SK-N-SH treated with all-trans-retinoic acid at 6 μM for 48 hours (cell line): Measurements from ENCODE around the gene TLR7.

Experiments used
- ATAC-seq: fragments of 200-7000 bp; cut with Tn5 transposase; 3 replicates; pipeline ENCODE4 v1.9.1; 2020; ENCODE audit warnings: mild to moderate bottlenecking, moderate library complexity
- ARNTL ChIP-seq: fragments of 450-650 bp; formaldehyde crosslinking; IDR thresholded peaks from 2 replicates; pipeline ENCODE4 v1.5.0; 2020; ENCODE audit warnings: low read depth, mild to moderate bottlenecking, moderate library complexity, borderline replicate concordance
- BACH2 ChIP-seq: fragments of 250-450 bp; sonication (Bioruptor Pico); IDR thresholded peaks from 2 replicates; pipeline ENCODE4 v1.9.0; 2021; ENCODE audit warnings: mild to moderate bottlenecking, borderline replicate concordance
- CREB5 ChIP-seq: fragments of 250-450 bp; sonication (Bioruptor Pico); IDR thresholded peaks from 2 replicates; pipeline ENCODE4 v1.5.1; 2020; ENCODE audit warnings: low read depth, mild to moderate bottlenecking, moderate library complexity
- CSDC2 ChIP-seq: fragments of 250-450 bp; sonication (Bioruptor Pico); IDR thresholded peaks from 2 replicates; pipeline ENCODE4 v1.5.0; 2020; ENCODE audit warnings: mild to moderate bottlenecking, moderate library complexity
- CSRNP3 ChIP-seq: fragments of 250-450 bp; sonication (Bioruptor Pico); IDR thresholded peaks from 2 replicates; pipeline ENCODE4 v1.5.1; 2021; ENCODE audit warnings: mild to moderate bottlenecking, moderate library complexity
- ESRRG ChIP-seq: fragments of 250-450 bp; sonication (Bioruptor Pico); IDR thresholded peaks from 2 replicates; pipeline ENCODE4 v1.6.1; 2021; ENCODE audit warnings: mild to moderate bottlenecking
- GLIS3 ChIP-seq: fragments of 250-450 bp; sonication (Bioruptor Pico); IDR thresholded peaks from 2 replicates; pipeline ENCODE4 v1.5.0; 2020; ENCODE audit warnings: mild to moderate bottlenecking, moderate library complexity
- ISL1 ChIP-seq: fragments of 250-450 bp; sonication (Bioruptor Pico); IDR thresholded peaks from 2 replicates; pipeline ENCODE4 v2.1.2; 2022; ENCODE audit warnings: mild to moderate bottlenecking, moderate library complexity
- OSR1 ChIP-seq: fragments of 250-450 bp; sonication (Bioruptor Pico); IDR thresholded peaks from 2 replicates; pipeline ENCODE4 v1.8.0; 2022; ENCODE audit warnings: moderate library complexity, mild to moderate bottlenecking, inconsistent platforms
- POU6F1 ChIP-seq: fragments of 250-450 bp; sonication (Bioruptor Pico); IDR thresholded peaks from 2 replicates; pipeline ENCODE4 v1.8.0; 2021; ENCODE audit warnings: low read depth, mild to moderate bottlenecking, moderate library complexity, borderline replicate concordance
- RARB ChIP-seq: fragments of 250-450 bp; sonication (Bioruptor Pico); IDR thresholded peaks from 2 replicates; pipeline ENCODE4 v1.8.0; 2021; ENCODE audit warnings: mild to moderate bottlenecking, moderate library complexity
- SNAI2 ChIP-seq: fragments of 250-450 bp; sonication (Bioruptor Pico); IDR thresholded peaks from 2 replicates; pipeline ENCODE4 v1.5.0; 2020; ENCODE audit warnings: mild to moderate bottlenecking, moderate library complexity
- TOX ChIP-seq: fragments of 250-450 bp; sonication (Bioruptor Pico); IDR thresholded peaks from 2 replicates; pipeline ENCODE4 v1.8.0; 2021; ENCODE audit warnings: mild to moderate bottlenecking, moderate library complexity, borderline replicate concordance
- TSHZ2 ChIP-seq: fragments of 250-450 bp; sonication (Bioruptor Pico); IDR thresholded peaks from 2 replicates; pipeline ENCODE4 v1.5.0; 2020; ENCODE audit warnings: mild to moderate bottlenecking, moderate library complexity
- ZC3H10 ChIP-seq: fragments of 250-450 bp; sonication (Bioruptor Pico); IDR thresholded peaks from 2 replicates; pipeline ENCODE4 v1.5.1; 2021; ENCODE audit warnings: mild to moderate bottlenecking, moderate library complexity
- ZFP30 ChIP-seq: fragments of 450-650 bp; formaldehyde crosslinking; IDR thresholded peaks from 2 replicates; pipeline ENCODE4 v1.5.0; 2022; ENCODE audit warnings: mild to moderate bottlenecking, moderate library complexity
- ZNF565 ChIP-seq: fragments of 450-650 bp; formaldehyde crosslinking; conservative IDR thresholded peaks from 2 replicates; pipeline ENCODE4 v1.5.0; 2020; ENCODE audit warnings: low read depth, mild to moderate bottlenecking, moderate library complexity
- ZNF70 ChIP-seq: fragments of 450-650 bp; formaldehyde crosslinking; IDR thresholded peaks from 2 replicates; pipeline ENCODE4 v1.5.0; 2020; ENCODE audit warnings: mild to moderate bottlenecking, moderate library complexity
- ZNF8 ChIP-seq: fragments of 450-650 bp; formaldehyde crosslinking; IDR thresholded peaks from 2 replicates; pipeline ENCODE4 v1.5.0; 2020; ENCODE audit warnings: mild to moderate bottlenecking, moderate library complexity
- TF ChIP-seq, protein P1 (sequence below): fragments of 250-450 bp; sonication (Bioruptor Pico); IDR thresholded peaks from 2 replicates; pipeline ENCODE4 v1.8.0; 2020; ENCODE audit warnings: mild to moderate bottlenecking, moderate library complexity, borderline replicate concordance

Gene TLR7

DNA sequence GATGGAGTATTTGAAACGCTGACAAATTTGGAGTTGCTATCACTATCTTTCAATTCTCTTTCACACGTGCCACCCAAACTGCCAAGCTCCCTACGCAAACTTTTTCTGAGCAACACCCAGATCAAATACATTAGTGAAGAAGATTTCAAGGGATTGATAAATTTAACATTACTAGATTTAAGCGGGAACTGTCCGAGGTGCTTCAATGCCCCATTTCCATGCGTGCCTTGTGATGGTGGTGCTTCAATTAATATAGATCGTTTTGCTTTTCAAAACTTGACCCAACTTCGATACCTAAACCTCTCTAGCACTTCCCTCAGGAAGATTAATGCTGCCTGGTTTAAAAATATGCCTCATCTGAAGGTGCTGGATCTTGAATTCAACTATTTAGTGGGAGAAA lies 52.7 kb downstream of the TLR7 start (continued):
- no peak for TF ChIP-seq ZNF565 (CRISPR knock-in tag)
- no peak for TF ChIP-seq ESRRG (CRISPR knock-in tag)
- TF ChIP-seq, all 23 proteins: peak for 0

GRCh38 chrX:12920990-12921389 lies 54.1 kb downstream of the TLR7 start:
- TF ChIP-seq ZFP30 (CRISPR knock-in tag), result no peak
- no peak for TF ChIP-seq RARB (CRISPR knock-in tag)
- no peak for TF ChIP-seq TOX (CRISPR knock-in tag)
- TF ChIP-seq BACH2, result no peak
- no peak for ATAC-seq

DNA sequence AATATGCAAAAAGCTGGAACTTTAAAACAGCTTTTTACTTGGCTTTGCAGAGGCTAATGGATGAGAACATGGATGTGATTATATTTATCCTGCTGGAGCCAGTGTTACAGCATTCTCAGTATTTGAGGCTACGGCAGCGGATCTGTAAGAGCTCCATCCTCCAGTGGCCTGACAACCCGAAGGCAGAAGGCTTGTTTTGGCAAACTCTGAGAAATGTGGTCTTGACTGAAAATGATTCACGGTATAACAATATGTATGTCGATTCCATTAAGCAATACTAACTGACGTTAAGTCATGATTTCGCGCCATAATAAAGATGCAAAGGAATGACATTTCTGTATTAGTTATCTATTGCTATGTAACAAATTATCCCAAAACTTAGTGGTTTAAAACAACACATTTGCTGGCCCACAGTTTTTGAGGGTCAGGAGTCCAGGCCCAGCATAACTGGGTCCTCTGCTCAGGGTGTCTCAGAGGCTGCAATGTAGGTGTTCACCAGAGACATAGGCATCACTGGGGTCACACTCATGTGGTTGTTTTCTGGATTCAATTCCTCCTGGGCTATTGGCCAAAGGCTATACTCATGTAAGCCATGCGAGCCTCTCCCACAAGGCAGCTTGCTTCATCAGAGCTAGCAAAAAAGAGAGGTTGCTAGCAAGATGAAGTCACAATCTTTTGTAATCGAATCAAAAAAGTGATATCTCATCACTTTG lies 55.2 kb downstream of the TLR7 start:
- ATAC-seq, result no peak
- TF ChIP-seq ARNTL (CRISPR knock-in tag) (no peak), CSDC2 (CRISPR knock-in tag) (no peak), CREB5 (CRISPR knock-in tag) (no peak), TOX (CRISPR knock-in tag) (no peak), GLIS3 (CRISPR knock-in tag) (no peak), ISL1 (no peak), ZNF565 (CRISPR knock-in tag) (no peak), RARB (CRISPR knock-in tag) (no peak), TSHZ2 (CRISPR knock-in tag) (no peak), ZNF70 (CRISPR knock-in tag) (no peak), POU6F1 (no peak), OSR1 (CRISPR knock-in tag) (no peak)
- TF ChIP-seq, protein P1, sequence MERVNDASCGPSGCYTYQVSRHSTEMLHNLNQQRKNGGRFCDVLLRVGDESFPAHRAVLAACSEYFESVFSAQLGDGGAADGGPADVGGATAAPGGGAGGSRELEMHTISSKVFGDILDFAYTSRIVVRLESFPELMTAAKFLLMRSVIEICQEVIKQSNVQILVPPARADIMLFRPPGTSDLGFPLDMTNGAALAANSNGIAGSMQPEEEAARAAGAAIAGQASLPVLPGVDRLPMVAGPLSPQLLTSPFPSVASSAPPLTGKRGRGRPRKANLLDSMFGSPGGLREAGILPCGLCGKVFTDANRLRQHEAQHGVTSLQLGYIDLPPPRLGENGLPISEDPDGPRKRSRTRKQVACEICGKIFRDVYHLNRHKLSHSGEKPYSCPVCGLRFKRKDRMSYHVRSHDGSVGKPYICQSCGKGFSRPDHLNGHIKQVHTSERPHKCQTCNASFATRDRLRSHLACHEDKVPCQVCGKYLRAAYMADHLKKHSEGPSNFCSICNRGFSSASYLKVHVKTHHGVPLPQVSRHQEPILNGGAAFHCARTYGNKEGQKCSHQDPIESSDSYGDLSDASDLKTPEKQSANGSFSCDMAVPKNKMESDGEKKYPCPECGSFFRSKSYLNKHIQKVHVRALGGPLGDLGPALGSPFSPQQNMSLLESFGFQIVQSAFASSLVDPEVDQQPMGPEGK (CRISPR knock-in tag), result no peak

- TF ChIP-seq CSRNP3 (CRISPR knock-in tag) (no peak), SNAI2 (CRISPR knock-in tag) (no peak), ZC3H10 (CRISPR knock-in tag) (no peak), ZNF8 (CRISPR knock-in tag) (no peak)
- TF ChIP-seq, all 23 proteins: peak for 0
- ATAC-seq, result no peak
Measured at GRCh38 chrX:12922599-12922919, 55.7 kb downstream of the TLR7 start.
